ENCODE measurements around the gene ZSCAN31. TPM values are rescaled to one million over a fixed set of nuclear protein-coding genes. Genes with fewer than 3 reads are reported as not detected.

The ZSCAN31 gene
- total RNA-seq, 4 donors from 2014 or later = 5.6 to 9.2 (median 8.2) TPM

DNA sequence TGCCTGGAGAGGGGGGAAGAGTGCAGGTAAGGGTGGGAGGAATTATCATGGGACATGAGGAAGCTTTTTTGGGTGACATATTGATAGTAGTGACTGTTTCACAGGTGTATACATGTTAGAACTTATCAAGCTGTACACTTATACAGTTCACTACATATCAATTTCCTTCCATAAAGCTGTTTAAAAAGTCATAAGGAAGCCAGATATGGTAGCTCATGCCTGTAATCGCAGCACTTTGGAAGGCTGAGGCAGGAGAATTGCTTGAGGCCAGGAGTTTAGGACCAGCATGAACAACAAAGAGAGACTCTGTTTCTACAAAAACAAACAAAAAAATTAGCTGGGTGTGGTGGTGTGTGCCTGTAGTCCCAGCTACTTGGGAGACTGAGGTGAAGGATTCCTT is 41.9 kb upstream of the ZSCAN31 start:
- H3K27me3 ChIP-seq = no peaks in the 10 kb centered on the region
- DNase-seq = no peak
- no peaks in the 10 kb centered on the region for H3K4me1 ChIP-seq
- H3K27ac ChIP-seq = no peak overlapping the region
- TF ChIP-seq POLR2A (IDR thresholded peaks at IDR 0.05) = no peak
- TF ChIP-seq, protein P1, sequence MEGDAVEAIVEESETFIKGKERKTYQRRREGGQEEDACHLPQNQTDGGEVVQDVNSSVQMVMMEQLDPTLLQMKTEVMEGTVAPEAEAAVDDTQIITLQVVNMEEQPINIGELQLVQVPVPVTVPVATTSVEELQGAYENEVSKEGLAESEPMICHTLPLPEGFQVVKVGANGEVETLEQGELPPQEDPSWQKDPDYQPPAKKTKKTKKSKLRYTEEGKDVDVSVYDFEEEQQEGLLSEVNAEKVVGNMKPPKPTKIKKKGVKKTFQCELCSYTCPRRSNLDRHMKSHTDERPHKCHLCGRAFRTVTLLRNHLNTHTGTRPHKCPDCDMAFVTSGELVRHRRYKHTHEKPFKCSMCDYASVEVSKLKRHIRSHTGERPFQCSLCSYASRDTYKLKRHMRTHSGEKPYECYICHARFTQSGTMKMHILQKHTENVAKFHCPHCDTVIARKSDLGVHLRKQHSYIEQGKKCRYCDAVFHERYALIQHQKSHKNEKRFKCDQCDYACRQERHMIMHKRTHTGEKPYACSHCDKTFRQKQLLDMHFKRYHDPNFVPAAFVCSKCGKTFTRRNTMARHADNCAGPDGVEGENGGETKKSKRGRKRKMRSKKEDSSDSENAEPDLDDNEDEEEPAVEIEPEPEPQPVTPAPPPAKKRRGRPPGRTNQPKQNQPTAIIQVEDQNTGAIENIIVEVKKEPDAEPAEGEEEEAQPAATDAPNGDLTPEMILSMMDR (IDR thresholded peaks at IDR 0.05) = no peak
- H3K4me3 ChIP-seq = no peak overlapping the region
- H3K9me3 ChIP-seq = no peaks in the 10 kb centered on the region
- peaks cover 0 to 17% (median 0%) of the 10 kb centered on the region in 3 donors for H3K36me3 ChIP-seq

DNA sequence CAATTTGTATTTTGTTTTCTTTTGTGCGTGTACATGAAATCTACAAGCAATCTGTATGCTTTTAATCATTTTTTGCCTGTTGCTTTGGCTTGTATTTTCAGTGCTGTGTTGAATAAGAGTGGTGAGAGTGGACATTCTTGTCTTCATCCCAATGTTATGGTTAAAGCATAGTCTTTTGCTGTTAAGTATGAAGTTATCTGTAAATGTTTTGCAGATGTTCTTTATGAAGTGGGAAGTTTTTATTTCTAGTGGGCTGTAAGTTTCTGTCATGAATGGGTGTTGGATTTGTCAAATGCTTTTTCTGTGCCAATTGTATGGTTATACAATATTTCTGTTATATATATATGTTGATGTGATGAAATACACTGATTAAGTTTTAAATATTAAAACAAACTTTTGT is 38.0 kb upstream of the ZSCAN31 start:
- H3K9me3 ChIP-seq = no peaks in the 10 kb centered on the region
- no peaks in the 10 kb centered on the region for H3K4me1 ChIP-seq
- no peak for DNase-seq
- no peaks in the 10 kb centered on the region for H3K36me3 ChIP-seq
- no peak overlapping the region for H3K4me3 ChIP-seq
- H3K27me3 ChIP-seq = no peaks in the 10 kb centered on the region
- H3K27ac ChIP-seq = no peak overlapping the region
- no peak for TF ChIP-seq POLR2A (IDR thresholded peaks at IDR 0.05)
- TF ChIP-seq, protein P1 (IDR thresholded peaks at IDR 0.05) = no peak

DNA sequence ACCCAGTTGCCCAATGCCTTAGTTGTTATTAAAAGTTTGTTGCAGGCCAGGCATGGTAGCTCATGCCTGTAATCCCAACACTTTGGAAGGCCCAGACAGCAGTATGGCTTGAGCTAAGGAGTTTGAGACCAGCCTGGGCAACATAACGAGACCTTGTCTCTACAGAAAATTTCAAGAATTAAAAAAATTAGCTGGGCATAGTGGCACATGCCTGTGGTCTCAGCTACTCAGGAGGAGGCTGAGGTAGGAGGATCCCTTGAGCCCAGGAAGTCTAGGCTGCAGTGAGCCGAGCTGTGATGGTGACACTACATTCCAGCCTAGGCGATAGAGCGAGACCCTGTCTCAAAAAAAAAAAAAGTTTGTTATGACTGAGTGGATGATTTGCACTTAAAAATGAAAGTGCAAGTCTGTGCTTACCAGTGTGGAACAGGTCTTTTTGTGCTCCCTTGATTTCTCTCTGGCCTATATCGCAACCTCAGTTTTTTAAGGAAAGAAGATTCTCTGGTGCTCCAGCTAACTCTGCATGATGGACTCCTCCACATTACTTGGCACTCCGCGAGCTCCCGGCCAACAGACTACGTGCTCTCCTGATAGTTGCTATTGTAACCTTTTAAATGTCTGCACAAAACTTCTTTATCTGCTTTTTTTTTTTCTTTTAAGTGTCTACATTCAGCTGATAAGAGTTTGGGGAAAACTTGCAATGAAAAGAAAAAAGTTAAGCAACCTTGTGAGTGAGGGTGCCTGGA is 35.9 kb upstream of the ZSCAN31 start:
- Histone ChIP-seq H3K9me3 (no peaks in the 10 kb centered on the region), H3K27me3 (no peaks in the 10 kb centered on the region), H3K36me3 (peaks cover 0 to 5% (median 0%) of the 10 kb centered on the region in 3 donors), H3K4me3 (no peak overlapping the region), H3K4me1 (no peaks in the 10 kb centered on the region), H3K27ac (peak overlapping the region in 1 of 4 donors; percentile 17)
- DNase-seq = no peak
- TF ChIP-seq, protein P1 (IDR thresholded peaks at IDR 0.05) = no peak
- TF ChIP-seq POLR2A (IDR thresholded peaks at IDR 0.05) = no peak

DNA sequence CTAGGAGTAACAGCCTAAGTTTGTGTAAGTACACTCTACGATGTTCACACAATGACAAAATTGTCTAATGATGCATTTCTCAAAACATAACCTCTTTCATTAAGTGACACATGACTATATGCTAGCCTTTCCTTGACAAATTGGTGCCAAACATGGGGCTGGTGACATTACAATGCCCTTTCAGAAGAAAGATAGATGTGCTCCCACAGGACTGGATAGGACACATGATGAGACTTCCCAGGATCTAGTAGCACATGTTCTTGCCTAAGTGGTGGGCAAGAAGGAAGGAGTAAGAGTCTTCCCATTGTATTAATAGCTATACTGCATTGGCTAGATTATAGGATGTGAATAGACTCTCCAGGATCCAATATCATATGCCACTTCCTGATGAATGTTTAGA is 35.3 kb upstream of the ZSCAN31 start:
- Histone ChIP-seq H3K4me3 (no peak overlapping the region), H3K27me3 (no peaks in the 10 kb centered on the region), H3K4me1 (no peaks in the 10 kb centered on the region), H3K27ac (no peak overlapping the region), H3K9me3 (no peaks in the 10 kb centered on the region), H3K36me3 (peaks cover 0 to 10% (median 0%) of the 10 kb centered on the region in 3 donors)
- no peak for DNase-seq
- TF ChIP-seq POLR2A (IDR thresholded peaks at IDR 0.05) = no peak
- TF ChIP-seq, protein P1 (IDR thresholded peaks at IDR 0.05) = no peak

DNA sequence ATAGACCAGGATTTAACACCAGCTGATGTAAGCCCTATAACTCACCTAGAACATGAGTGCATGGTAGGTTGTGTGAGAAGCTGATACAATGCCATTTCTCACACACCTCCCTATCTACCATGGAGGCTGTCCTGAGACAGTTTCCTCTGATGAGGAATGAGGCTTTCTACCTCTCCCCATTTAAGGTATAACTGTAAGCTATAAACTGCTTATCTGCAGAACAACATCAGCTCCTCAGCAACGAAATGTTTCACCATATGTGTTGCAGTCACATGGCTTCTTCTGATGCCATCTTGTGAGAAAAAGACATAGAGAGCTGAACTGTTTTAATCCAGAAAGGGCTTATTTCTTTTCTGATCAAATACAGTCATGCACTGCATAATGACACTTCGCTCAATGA is 34.5 kb upstream of the ZSCAN31 start:
- Histone ChIP-seq H3K27me3 (no peaks in the 10 kb centered on the region), H3K4me1 (no peaks in the 10 kb centered on the region), H3K27ac (no peak overlapping the region), H3K36me3 (peaks cover 0 to 19% (median 0%) of the 10 kb centered on the region in 3 donors), H3K4me3 (no peak overlapping the region), H3K9me3 (no peaks in the 10 kb centered on the region)
- DNase-seq = no peak
- TF ChIP-seq, protein P1 (IDR thresholded peaks at IDR 0.05) = no peak
- TF ChIP-seq POLR2A (IDR thresholded peaks at IDR 0.05) = no peak
